CD1c-positive myeloid dendritic cell (primary cell): Measurements from ENCODE around the gene FTCDNL1.

Experiments used
- DNase-seq: peaks from one replicate; pipeline ENCODE4 v3.0.0-alpha.2; 2016; ENCODE audit errors: extremely low spot score

FTCDNL1 gene

GRCh38 chr2:199791326-199791725 is 59.7 kb downstream of the FTCDNL1 start:
- DNase-seq = no peak

DNA sequence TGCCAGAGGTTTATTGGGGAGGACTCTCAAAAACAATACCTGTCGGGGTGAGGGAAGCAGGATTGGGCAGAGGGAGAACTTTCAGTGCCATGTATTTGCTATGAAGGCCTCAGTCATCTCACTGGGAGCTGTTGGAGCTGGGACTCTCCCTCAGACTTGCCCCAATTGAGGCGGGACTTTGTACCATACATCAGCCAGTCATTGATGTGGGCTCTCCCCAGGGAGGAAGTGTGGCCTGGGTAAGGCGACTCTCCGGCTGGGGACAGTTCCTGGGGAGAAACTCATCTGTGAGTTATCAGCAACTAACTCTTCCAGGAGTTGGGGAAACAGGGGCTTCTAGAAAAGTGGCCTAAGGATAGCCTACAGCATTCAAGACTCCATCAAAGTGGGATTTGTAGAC is 66.5 kb downstream of the FTCDNL1 start:
- DNase-seq = no peak

- no peak for DNase-seq
Measured at GRCh38 chr2:199779589-199779988, 71.4 kb downstream of the FTCDNL1 start.

DNA sequence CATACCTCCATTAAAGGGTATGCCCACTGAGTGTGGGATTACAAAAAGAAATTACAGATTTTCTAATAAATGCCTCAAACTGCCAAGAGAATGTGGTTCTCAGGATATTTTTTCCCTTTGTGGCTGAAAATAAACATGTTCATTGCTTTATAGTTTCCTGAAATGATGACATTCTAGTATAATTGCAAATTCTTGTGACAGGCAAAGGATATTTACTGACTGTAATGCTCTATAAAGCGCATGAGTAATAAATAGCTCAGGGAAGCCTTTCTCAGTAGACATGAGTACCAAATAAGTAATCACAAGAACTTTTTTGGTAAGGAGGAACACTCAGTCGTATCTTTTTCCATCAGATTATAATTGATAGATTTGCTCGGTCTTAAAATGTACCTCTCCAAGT is 72.3 kb downstream of the FTCDNL1 start:
- no peak for DNase-seq

GRCh38 chr2:199777916-199778315 is 73.1 kb downstream of the FTCDNL1 start:
- DNase-seq = no peak

- no peak for DNase-seq
Measured at GRCh38 chr2:199777315-199777714, 73.7 kb downstream of the FTCDNL1 start.

DNA sequence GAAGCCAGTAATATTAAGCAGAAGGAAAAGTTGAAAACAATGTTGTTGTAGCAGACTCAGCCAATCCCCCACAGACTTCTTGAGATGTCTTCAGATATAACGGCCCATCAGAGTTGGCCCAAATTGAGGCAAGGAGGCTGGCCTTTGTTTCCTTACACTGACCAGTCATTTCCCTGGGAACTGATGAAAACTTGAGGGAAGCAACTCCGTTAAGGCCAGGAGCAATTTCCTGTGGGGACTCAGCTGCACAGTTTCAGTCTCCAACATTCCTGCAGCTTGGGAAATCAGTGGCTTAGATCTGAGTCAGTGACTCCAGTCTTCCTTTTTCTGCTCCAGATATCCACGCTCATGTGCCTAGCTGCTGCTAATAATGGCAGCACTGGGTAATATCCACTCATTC is 75.7 kb downstream of the FTCDNL1 start:
- no peak for DNase-seq

GRCh38 chr2:199772035-199772976 is 78.7 kb downstream of the FTCDNL1 start:
- DNase-seq = peak; percentile 42

DNA sequence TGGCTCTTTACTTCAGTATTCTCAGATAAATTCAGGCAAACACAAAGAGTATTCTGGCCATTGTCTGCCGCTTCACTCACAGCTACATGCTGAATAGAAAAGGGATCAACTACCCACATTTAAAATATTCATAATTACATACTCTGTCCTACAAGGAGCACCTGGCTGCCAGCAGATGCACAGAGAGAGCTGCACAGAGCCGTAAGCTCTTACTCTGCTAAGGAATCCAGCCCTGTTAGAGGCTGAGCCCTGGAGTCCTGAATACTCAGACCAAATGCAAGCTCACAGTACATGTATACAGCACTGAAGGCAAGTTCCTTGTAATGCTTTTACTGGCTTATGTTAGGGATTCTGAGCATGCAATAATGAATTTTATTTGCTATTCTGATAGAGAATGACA is 80.3 kb downstream of the FTCDNL1 start:
- DNase-seq = no peak

GRCh38 chr2:199765646-199766045 is 85.3 kb downstream of the FTCDNL1 start:
- no peak for DNase-seq

DNA sequence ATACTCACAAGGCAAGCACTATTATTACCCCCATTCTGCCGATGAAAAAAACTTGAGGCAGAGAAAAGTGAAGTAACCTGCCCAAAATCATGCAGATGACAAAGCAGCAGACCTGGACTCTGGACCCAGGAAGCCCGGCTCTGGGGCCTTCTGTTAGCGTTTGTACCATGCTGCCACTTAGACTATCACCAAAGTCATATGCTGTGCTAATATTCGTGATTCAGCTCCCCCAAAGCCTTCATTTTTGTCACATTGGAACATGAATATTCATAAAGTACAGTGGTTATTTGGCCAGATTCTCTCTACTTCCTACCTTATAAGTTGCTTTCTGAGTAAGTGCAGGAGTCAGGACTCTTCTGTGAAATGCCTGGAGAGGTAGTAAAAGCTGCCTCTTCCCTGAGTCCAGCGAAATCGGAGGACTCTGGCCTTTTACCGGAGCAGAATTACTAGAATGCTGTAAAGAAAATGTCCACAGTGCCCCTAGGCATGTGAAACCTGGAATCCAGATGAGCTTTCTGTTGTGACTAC is 86.7 kb downstream of the FTCDNL1 start:
- no peak for DNase-seq

DNA sequence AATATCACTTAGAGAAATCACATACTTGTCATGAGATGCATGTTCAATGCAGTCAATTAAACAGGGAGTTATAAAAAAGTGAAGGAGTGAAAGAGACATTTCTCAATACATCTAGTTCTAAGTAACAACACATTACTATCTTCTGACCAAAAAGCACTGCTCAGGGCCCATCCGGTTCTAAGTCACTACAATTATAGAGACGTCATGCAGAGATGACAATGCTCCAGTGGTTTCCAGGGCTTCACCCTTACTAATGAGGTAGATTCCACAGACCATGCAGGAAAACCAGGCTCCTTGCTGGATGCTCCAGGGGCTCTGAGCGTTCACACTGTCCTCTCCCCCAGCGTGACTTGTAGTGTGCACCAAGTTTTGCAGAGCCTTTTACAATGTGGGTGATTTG is 88.0 kb downstream of the FTCDNL1 start:
- DNase-seq = no peak

GRCh38 chr2:199760574-199760973 is 90.4 kb downstream of the FTCDNL1 start:
- no peak for DNase-seq

GRCh38 chr2:199757233-199757870 is 93.6 kb downstream of the FTCDNL1 start:
- DNase-seq = no peak

- peak; percentile 49 for DNase-seq
Measured at GRCh38 chr2:199756743-199757142, 94.2 kb downstream of the FTCDNL1 start.

DNA sequence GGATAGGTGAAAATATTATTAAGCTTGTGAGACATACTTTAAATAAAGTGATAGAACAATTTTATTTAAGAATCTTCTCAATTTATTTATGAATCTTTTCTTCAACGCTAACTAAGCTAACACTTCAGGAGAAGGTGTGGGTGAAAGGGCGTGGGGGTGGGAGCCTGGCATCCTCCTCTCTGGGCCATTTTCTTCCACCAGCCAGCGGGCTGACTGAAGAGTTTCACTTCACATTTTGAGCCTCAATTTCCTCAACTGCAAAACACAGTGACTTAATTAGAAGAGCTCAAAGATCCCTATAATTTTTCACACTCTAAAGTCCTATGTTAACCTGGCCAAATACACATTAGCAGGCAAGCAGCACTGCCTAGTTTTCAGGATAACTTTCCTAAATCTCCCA is 94.8 kb downstream of the FTCDNL1 start:
- peak; percentile 65 for DNase-seq

GRCh38 chr2:199754766-199755165 is 96.2 kb downstream of the FTCDNL1 start:
- no peak for DNase-seq

DNA sequence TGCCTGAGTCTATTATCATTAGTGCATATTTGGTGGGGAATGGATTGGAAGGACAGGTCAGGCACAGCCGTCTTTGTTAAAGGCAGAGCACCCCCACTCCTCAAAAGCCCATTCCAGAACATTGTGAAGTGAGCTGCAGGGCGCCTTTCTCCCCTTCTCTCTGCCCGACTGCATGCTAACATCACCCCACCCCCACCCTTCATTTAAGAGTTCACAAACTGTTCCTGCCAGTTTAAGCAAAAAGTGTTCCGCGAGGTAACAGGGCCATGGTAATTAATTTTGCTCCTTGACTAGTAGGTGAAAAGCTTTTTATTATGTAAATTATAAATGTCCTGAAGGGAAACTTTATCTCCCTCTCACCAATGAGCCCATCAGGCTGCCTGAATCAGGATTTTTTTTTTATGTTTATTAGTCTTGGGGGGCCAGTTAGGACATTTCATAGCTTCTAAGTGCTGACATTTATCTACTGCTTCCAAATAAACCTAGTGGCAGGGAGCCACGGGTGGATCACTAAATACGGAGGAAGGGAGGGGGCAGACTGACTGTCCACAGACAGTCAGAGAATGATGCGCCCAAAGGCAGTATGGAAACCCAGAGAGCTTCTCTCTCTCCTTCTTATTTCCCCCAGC is 99.4 kb downstream of the FTCDNL1 start:
- no peak for DNase-seq

GRCh38 chr2:199749571-199749970 is 101.4 kb downstream of the FTCDNL1 start:
- no peak for DNase-seq

GRCh38 chr2:199744724-199745123 is 106.3 kb downstream of the FTCDNL1 start:
- DNase-seq = no peak

- DNase-seq = no peak
Measured at GRCh38 chr2:199744260-199744659, 106.7 kb downstream of the FTCDNL1 start.

DNA sequence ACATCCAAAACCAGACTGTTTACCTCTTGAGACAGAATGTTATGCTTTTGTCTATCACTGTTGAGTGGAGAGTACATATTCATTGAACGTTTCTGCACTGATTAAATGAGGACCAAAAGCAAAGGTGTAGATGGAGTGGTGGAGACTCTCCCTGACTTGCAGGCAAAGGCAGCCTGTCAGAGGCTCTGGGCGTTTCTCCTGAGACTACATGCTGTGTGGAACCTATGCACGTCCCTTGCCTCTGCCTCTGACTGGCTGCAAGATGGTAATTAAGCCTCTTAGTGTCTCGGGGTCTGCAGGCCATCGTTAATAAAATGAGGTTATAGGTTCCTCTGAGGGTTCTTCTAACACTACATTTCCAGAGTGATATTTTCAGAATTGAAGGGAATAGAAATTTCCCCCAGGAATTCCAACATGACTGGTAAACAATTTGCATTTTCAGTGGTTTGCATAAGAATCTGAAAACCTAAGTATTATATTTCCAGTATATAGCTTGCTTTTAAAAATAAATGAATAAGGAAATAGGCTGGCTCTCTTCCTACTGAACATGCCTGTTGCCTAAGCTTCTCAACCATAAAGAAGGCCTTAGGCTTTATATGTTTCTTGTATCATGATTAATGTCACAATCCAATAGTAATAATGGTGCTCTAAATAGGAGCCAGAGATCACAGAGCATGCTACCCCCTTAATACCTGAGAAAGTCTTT is 107.4 kb downstream of the FTCDNL1 start:
- no peak for DNase-seq
